ENCODE measurements around the gene SEL1L.
"Not testable (repeated sequence)": the region's sequence is repeated elsewhere in the genome, so short reads cannot be mapped to it uniquely, and the experiment has no call there.

SEL1L gene

GRCh38 chr14:81533536-81534343, at the start of gene SEL1L:
TSS of gene SEL1L (minus strand) at chr14:81533853. CDS start at chr14:81533744, 109 bp downstream.
- peak; percentile 98 for DNase-seq

GRCh38 chr14:81582420-81582819, 48.8 kb upstream of the SEL1L start:
- DNase-seq, result no peak

- DNase-seq, result no peak
Measured at GRCh38 chr14:81579115-81579514, 45.5 kb upstream of the SEL1L start.

GRCh38 chr14:81571437-81571836, 37.8 kb upstream of the SEL1L start:
- DNase-seq, result no peak

- DNase-seq, result no peak
Measured at GRCh38 chr14:81567302-81567701, 33.6 kb upstream of the SEL1L start.

GRCh38 chr14:81565441-81566290, 32.0 kb upstream of the SEL1L start:
- DNase-seq, result no peak

GRCh38 chr14:81562818-81563217, 29.2 kb upstream of the SEL1L start:
- DNase-seq, result no peak

GRCh38 chr14:81561084-81561775, 27.6 kb upstream of the SEL1L start:
- DNase-seq, result no peak

- DNase-seq, result no peak
Measured at GRCh38 chr14:81559385-81559784, 25.7 kb upstream of the SEL1L start.

- DNase-seq, result no peak
Measured at GRCh38 chr14:81557146-81557545, 23.5 kb upstream of the SEL1L start.

- DNase-seq, result no peak
Measured at GRCh38 chr14:81555684-81556083, 22.0 kb upstream of the SEL1L start.

- no peak for DNase-seq
Measured at GRCh38 chr14:81555051-81555450, 21.4 kb upstream of the SEL1L start.

- DNase-seq, result no peak
Measured at GRCh38 chr14:81551471-81551870, 17.8 kb upstream of the SEL1L start.

- DNase-seq, result no peak
Measured at GRCh38 chr14:81550001-81550637, 16.5 kb upstream of the SEL1L start.

GRCh38 chr14:81541206-81541605, 7.6 kb upstream of the SEL1L start:
- not testable (repeated sequence) for DNase-seq

- no peak for DNase-seq
Measured at GRCh38 chr14:81537193-81537592, 3.5 kb upstream of the SEL1L start.

GRCh38 chr14:81536241-81536771, 2.7 kb upstream of the SEL1L start:
- DNase-seq, result no peak

- no peak for DNase-seq
Measured at GRCh38 chr14:81535396-81536164, 1.9 kb upstream of the SEL1L start.

- DNase-seq, result no peak
Measured at GRCh38 chr14:81534510-81535074, 939 bp upstream of the SEL1L start.

- no peak for DNase-seq
Measured at GRCh38 chr14:81533212-81533535, 479 bp downstream of the SEL1L start.

- DNase-seq, result no peak
Measured at GRCh38 chr14:81529391-81529790, 4.3 kb downstream of the SEL1L start.

- DNase-seq, result no peak
Measured at GRCh38 chr14:81525129-81525528, 8.5 kb downstream of the SEL1L start.
